GM19452 (cell line): ENCODE measurements around the gene SPATS2.

Source experiments
- ATAC-seq: cut with Tn5 transposase; IDR thresholded peaks from one replicate; pipeline ENCODE4 v1.9.1; 2021; ENCODE audit not compliant: unreplicated experiment

SPATS2 gene

GRCh38 chr12:49552014-49552413, 184.8 kb downstream of the SPATS2 start:
- no peak for ATAC-seq

- no peak for ATAC-seq
Observed at GRCh38 chr12:49552425-49552824, 185.2 kb downstream of the SPATS2 start.

GRCh38 chr12:49552899-49553298, 185.6 kb downstream of the SPATS2 start:
- ATAC-seq, result no peak

DNA sequence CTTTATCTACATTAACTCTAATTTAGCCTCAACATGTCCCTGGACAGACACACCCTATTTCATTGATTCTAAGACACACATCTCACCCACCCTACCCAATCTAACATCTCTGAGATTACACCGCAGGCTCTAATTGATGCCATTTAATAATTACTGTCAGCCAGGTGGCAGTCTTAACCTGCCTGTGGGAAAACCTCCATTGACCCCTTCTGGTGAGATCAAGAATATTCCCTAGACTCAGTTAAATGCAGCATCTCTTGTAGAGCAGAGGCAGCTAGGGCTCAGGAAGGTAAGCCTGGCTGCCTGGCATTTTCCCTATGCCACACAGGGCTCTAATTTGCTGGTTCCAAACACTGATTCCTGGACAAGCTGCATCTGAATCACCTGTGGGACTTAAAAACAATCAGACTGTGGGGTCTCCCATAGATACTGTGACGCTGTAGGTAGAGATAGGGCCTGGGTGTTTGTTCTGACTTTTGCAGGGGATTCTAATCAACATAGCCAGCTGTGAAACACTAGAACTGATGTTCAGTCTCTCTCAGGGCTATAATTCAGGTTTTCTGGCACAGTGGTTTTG, 186.3 kb downstream of the SPATS2 start:
- no peak for ATAC-seq

- no peak for ATAC-seq
Observed at GRCh38 chr12:49554266-49554665, 187.0 kb downstream of the SPATS2 start.

DNA sequence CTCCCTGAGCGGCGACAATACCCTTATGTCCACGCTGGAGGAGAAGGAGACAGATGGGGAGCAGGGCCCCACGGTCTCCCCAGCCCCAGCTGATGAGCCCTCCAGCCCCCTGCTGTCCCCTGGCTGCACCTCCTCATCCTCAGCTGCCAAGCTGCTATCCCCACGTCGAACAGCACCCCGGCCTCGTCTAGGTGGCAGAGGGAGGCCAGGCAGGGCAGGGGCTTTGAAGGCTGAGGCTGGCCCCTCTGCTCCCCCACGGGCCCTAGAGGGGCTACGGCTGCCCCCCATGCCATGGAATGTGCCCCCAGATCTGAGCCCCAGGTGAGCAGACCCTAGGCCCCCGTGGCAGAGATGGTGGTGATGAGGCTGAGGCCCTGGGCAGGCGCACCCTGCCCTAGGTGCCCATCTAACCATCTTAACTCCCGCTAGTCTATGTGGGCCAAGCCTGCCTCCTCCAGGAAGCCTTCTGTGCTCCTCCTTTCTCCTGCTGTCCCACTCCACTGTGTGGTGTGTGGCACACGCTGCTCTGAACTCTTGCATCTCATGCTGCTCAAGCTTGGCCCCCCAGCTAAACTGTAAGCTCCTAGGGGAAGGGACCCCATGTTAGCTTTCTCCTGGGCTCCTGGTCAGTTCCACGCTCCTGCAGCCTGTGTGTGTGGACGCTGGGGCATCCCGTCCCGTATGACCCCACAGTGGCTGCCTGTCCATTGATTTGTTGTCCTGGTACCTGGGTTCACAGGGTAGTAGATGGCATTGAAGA, 188.5 kb downstream of the SPATS2 start:
- ATAC-seq, result no peak

DNA sequence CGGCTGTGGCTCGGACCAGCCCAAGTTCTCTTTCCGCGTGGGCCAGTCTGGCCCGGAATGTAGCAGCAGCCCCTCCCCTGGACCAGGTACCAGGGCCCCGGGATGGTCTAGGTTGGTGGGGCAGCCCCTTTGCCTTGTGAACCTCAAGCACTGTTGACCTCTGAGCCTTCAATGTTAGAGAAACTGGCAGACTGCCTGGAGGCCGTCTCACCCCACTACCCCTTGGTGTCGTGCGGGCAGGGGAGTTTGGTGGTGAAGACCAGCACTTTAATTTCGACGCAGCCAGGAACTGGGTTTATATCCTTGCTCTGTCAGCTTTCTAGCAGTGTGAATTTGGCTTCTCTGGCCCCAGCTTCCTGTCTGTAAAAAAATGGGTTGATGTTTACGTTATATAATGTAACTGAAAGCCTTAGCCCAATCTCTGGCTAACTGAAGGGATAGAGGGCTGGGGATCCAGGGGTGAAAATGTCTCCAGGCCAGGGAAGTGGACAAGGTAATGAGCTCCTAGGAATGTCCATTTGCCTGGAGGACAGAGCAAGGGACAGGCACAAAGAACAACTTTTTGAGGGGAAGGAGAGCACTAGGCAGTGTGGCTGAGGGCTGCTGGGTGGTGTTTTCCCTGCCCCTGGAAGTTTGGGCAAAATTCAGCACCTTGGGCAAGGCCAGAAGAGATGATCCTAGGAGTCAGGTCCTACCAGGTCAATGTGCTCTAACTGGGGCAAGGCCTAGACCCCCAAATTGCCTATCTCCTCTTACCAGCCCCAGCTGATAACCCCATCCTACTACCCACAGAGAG, 189.3 kb downstream of the SPATS2 start:
- no peak for ATAC-seq

- no peak for ATAC-seq
Observed at GRCh38 chr12:49557187-49557916, 190.1 kb downstream of the SPATS2 start.

GRCh38 chr12:49557917-49558215, 190.6 kb downstream of the SPATS2 start:
- ATAC-seq, result no peak

DNA sequence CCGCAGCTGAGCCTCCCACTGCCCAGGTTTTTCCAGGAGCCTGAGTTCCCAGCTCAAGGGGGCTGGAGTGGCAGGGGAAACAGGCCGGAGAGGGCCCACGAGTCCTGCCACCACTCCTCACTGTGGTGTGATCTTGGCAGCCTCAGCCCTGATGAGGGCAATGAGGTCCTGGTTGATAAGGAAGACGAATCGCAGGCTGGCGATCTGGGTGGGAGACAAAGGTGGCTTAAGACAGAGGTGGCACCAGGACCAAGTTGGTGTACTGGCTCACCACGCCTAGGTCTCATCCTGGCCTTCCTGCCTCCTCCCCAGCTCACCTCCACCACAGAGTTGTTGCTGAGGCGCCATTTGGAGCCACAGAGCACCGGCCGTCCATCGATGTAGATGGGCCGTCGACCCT, 191.3 kb downstream of the SPATS2 start:
- ATAC-seq, result no peak

- no peak for ATAC-seq
Observed at GRCh38 chr12:49559011-49559675, 191.9 kb downstream of the SPATS2 start.

DNA sequence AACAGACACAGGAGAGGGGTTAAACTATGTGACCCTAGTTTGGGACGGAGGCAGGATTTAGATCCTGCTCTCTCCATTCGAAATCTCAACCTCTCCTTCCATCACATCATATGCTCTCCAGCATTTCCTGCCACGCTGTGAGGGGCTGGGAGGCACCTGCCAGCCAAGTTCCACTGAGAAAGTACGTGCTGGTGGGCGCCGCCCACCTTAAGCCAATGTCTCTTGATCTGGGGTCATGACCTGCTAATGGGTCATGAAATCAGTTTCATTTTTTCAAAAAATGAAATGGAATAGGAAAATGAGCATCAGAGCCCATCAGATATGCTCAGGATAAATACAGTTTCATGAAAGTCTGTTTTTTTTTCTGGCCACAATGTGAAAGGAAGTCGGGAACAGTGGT, 193.4 kb downstream of the SPATS2 start:
- no peak for ATAC-seq

GRCh38 chr12:49562233-49562632, 195.0 kb downstream of the SPATS2 start:
- no peak for ATAC-seq

- no peak for ATAC-seq
Observed at GRCh38 chr12:49562831-49563230, 195.6 kb downstream of the SPATS2 start.

DNA sequence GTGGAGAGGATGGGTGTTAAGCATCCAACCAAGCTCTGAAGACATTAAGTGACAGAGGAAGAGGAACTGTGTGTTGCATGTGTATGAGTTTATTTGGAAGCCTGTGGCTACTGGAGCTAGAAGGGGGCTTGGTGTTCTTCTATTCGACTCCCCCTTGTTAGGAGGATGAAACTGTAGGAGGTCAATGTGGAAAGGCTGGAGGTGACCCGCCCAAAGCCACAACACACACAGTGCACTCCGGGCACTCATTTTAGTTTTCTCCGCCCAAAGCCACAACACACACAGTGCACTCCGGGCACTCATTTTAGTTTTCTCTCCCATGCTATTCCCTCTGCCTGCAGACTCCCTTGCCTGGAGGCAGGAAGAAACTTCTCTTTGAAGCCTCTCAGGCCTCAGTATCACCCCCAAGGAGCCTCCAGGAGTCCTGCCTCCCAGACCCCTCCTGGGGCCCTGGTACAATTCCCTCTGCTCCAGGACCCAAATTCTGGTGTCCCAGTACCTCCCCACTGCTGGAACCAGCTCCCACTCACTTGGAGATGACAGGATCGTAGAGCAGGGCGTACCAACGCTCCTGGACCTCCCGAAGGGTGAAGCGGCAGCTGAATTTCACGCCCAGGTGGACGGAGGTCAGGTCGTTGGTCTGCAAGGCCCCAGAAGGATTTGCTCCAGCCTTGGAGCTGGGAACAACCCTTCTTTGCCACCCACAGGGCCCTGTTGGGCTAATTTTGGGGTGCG, 196.9 kb downstream of the SPATS2 start:
- ATAC-seq, result no peak

DNA sequence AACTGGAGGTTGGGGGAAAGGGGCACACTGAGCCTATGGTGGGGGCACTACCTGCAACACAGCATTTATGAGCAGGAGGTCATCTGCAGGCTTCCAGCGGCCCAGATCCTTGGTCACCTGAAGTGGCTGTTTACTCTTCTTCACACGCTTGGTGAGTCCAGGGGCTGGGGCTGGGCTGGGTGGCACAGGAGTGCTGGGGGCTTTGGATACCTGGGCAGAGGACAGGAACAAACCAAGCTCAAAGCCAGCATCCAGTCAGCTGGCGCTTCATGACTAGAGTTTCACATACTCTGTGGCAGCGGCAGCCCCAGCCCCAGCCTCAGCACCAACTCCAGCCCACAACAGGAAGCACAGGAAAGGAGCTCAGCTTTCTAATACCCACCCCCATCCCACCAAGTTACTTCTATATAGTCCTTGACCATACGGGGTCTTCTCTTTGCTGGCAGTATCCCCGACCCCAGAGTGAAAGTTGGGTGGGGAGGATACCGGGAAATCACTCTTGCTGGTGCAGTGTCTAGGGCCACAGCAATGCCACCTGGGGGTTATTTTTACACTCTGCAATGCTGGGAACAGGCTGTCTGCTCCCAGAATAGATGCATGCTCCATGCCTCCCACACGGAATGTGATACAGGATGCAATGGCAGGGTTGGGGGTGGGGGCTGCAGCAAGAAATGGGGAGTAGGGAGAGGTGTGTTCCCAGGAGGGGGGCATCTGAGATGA, 197.6 kb downstream of the SPATS2 start:
- ATAC-seq, result no peak

- ATAC-seq, result no peak
Observed at GRCh38 chr12:49565406-49566265, 198.4 kb downstream of the SPATS2 start.

DNA sequence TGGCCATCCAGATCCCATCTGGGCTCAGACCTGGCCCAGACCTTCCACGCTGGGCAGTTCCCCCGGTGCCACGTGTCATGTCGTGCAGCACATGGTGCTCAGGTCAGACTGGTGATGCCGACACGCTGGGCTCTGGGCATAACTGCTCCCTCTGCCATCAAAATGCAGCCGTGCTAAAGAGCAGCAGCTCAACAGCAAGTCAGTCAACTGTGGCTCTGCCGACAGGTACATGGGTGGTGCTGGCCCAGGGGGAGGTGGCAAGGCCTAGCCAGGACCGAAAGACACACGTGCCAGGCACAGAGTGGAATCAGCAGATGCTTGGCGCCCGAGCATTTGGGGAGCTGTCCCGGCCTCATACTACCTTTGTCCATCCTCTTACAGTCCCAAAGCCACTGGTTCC, 199.1 kb downstream of the SPATS2 start:
- no peak for ATAC-seq

DNA sequence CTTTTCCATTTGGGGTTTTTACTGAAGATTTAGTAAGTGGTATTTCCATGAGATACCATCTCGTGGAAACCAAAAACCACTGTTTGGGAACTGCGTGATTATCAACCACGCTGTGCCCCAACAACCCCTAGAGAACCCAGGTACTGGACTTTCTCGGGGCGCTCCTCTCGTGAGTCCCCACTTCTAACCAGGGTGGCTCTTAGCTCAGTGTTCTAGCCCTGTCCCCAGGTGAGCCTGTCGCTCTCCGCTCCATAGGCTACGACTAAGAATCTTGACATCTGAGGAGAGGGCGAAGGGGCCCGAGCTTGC, 200.0 kb downstream of the SPATS2 start:
- no peak for ATAC-seq
